HUDEP-2 (cell line): ENCODE data around the gene TMEM132A.

Experiments used
- DNase-seq, 76 experiments: peaks; one replicate each; lab custom pipeline; 2025; ENCODE audit not compliant: unreplicated experiment in 76 of 76; lab: John Stamatoyannopoulos, UW

The TMEM132A gene, protein sequence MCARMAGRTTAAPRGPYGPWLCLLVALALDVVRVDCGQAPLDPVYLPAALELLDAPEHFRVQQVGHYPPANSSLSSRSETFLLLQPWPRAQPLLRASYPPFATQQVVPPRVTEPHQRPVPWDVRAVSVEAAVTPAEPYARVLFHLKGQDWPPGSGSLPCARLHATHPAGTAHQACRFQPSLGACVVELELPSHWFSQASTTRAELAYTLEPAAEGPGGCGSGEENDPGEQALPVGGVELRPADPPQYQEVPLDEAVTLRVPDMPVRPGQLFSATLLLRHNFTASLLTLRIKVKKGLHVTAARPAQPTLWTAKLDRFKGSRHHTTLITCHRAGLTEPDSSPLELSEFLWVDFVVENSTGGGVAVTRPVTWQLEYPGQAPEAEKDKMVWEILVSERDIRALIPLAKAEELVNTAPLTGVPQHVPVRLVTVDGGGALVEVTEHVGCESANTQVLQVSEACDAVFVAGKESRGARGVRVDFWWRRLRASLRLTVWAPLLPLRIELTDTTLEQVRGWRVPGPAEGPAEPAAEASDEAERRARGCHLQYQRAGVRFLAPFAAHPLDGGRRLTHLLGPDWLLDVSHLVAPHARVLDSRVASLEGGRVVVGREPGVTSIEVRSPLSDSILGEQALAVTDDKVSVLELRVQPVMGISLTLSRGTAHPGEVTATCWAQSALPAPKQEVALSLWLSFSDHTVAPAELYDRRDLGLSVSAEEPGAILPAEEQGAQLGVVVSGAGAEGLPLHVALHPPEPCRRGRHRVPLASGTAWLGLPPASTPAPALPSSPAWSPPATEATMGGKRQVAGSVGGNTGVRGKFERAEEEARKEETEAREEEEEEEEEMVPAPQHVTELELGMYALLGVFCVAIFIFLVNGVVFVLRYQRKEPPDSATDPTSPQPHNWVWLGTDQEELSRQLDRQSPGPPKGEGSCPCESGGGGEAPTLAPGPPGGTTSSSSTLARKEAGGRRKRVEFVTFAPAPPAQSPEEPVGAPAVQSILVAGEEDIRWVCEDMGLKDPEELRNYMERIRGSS

DNA sequence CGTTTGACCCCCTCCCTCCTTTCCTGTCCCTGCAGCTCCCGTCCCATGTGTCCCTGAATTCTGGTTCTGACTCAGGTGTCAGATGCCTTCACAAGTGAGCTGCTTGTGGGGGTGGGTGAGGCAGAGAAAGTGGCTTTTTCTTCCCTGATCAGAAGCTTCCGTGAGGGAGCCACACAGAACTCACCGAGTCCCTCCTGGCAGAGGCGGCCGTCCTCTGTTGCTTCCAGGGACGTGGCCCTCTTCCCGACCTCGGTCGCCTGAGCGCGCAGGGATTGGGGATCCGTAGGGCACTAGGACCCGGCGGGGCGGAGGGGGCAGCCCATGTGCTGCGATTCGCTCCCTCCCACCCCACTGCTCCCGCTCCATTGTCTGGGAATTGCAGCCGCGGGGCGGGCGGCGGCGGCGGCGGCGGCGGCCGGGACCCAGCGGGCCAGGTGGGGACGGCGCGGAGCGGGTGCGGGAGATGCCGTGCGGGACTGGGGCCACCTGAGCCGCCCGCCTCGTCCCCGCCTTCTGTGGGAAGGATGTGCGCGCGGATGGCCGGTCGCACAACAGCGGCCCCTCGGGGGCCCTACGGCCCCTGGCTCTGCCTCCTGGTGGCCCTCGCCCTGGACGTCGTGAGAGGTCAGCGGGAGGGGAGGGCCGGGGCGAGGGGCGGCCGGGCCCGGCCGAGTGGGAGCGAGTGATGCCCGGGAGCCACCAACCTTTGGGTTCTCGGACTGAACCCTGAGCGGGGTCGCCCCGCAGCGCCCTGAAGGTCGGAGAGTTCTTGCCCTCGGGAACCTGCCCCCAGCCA is at the start of gene TMEM132A:
Gene TMEM132A, plus strand, starts transcription at position 351 of the 796 bp plus-strand sequence. Its CDS starts 174 bp downstream, at position 525.
- DNase-seq, result peak in 2 of 76 experiments; percentile 4 to 18

- DNase-seq, result no peak
Observed at GRCh38 chr11:60875366-60876167, 48.7 kb upstream of the TMEM132A start.

DNA sequence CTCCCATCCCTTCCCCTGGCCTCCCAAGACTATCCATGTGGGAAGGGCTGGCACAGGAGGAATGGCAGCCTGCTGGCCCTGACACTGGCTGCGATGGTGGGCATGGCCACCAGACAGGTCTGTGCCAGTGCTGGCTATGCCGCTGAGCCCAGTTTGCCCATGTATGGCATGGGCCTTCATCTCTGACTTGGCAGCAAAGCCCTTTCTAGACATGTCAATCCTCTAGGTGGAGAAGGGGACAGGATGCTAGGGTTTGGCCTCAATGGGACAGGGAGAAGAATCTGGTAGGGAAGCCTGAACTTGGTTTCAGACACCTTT is 48.1 kb upstream of the TMEM132A start:
- DNase-seq, result no peak

DNA sequence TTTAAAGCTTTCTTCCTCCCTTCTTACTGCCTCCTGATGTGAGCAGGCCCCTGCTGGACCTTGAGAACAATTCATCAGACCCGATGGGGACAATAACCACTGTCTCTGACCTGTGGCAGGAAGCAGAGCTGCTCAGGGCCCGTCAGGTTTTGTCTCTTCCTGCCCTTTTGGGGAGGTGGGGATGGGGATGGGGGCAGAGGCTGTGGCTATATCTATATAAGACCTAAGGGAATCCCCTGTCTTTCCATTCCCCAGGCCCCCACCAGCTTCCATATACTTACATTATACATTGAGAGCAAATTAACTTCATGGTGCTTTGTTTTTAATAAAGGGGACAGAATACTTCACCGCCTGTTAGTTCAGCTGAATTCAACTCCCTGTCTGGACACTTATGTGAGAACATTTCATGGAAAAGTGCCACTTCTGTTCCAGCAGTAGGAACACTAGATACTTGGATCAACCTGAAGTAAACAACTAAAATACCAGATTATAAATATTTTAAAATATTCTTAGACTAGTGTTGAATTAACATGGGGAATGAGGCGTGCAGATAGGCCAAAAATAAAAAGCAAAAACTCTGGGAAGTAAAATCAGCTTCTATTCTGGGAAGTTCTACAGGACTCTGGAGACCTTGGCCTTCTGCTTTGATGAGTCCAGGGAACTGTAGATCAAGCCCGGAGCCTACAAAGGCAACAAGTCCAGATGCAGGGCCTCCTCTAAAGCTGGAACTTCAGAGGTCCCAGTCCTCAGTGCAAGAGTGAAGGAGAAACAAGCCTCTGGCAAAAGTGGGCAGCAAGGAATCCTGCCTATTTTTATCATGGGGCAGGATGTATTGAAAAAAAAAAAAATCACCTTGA is 45.8 kb upstream of the TMEM132A start:
- no peak for DNase-seq

- DNase-seq, result no peak
Observed at GRCh38 chr11:60879104-60879503, 45.2 kb upstream of the TMEM132A start.

GRCh38 chr11:60879971-60880588 is 44.2 kb upstream of the TMEM132A start:
- no peak for DNase-seq

DNA sequence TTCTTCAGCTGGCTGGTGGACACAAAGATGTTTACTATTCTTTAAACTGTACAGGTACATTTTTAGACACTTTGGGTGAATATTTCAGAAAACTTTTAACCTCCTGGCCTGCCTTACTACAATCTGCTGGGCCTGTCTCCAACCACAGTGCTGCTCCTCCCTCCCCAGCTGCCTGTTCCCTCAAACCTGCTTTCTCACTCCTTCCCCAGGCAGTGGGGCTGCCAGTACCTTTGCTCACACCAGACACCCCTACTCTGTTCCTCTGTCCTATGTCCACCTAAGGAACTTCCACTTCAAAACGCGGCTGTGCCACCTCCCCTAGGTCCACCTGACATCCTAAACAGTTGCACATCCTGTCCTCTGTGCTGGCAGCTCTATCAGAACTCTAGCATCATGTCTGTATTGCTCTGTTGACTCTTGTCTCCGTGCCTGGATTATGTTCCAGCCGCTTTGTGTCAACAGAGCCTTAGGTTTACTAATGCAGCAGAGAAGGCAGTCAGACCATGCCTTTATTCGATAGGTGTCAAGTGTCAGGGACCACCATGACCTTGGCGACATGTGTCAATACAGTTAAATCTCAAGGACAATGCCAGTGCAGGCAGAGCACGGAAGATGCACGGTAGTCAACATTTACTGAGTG is 43.5 kb upstream of the TMEM132A start:
- no peak for DNase-seq

- DNase-seq, result peak in 46 of 76 experiments; percentile 4 to 64 (median 30)
Observed at GRCh38 chr11:60887556-60887955, 36.7 kb upstream of the TMEM132A start.

DNA sequence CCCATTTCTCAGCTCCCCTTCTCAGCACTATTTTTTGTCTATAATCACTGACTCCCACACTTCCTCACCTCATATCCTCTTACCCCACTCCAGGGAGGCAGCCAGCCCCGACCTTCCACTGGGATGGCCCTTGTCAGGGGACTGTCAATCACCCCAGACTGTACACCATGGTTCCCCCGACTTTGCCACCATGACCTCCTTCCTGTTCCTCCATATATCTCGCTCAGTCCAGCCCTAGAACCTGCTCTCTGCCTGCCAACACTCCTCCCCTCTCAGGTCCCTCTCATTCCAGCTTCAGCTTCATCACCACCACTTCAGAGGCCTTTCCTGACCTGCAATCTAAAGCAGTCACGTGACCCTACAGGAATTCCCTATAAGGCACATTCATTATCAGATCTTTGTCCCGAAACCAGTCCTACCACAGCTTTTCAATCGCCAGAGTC is 34.4 kb upstream of the TMEM132A start:
- DNase-seq, result no peak

DNA sequence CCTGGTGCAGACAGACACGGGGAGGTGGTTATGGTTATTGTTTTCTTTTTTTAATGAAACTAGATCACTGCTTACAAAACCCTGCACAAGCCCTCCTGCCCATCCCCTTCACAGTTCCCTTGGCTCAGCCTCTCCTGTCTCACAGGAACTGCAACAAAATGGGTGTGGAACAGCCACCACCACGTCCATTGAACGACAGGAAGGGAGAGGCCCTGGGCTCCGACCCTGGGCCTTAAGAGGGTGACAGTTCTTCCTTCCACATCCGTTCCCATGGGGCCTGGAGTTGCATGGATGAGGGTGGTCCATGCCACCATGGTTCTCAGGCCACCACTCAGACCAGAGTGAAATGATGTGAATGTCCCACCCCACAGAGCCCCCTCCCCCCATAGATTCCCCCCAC is 33.6 kb upstream of the TMEM132A start:
- no peak for DNase-seq

- peak in 73 of 76 experiments; percentile 19 to 85 (median 65) for DNase-seq
Observed at GRCh38 chr11:60891103-60891741, 33.0 kb upstream of the TMEM132A start.

GRCh38 chr11:60895687-60896086 is 28.6 kb upstream of the TMEM132A start:
- no peak for DNase-seq

DNA sequence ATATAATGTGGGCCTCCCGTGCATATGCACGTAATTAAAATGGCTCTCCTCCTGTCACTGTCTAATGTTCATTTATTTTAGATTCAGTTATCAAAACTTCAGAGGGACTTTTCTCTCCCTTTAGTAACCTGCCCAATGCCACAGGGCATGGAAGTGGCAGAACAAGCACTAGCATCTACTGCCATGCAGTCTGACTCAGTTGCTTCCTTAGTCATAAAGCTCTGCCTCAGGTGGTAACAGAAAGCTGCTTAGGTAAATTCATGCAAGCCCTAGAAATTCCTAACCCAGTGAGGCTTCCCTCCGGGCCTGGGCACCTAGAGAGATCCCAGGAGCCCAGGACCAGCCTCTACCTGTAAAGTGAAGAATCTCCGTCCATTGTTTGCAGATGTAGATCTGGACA is 26.8 kb upstream of the TMEM132A start:
- DNase-seq, result no peak

GRCh38 chr11:60899046-60899936 is 25.0 kb upstream of the TMEM132A start:
- peak in 46 of 76 experiments; percentile 2 to 62 (median 32) for DNase-seq

GRCh38 chr11:60899977-60900376 is 24.3 kb upstream of the TMEM132A start:
- DNase-seq, result no peak

GRCh38 chr11:60900673-60901404 is 23.4 kb upstream of the TMEM132A start:
- DNase-seq, result no peak
